ENCODE measurements around the gene BCOR. TPM values are rescaled to one million over a fixed set of nuclear protein-coding genes. Genes with fewer than 3 reads are reported as not detected.
A peak's percentile ranks its signal among the peaks of the same experiment; 100 is the strongest.

Gene BCOR
- total RNA-seq, 1 experiment from 2014 or later: 35.1 TPM

- TF ChIP-seq REST (IDR thresholded peaks at IDR 0.05; ENCODE audit: low read depth): no peak
Measured at GRCh38 chrX:40111868-40112267, 14.1 kb upstream of the BCOR start (continued).

- Histone ChIP-seq H3K9me2 (ENCODE audit: insufficient read depth) (no peaks in the 10 kb centered on the region), H2AFZ (ENCODE audit: low read depth, low read length, poor library complexity, severe bottlenecking) (no peak overlapping the region), H3K27me3 (ENCODE audit: insufficient read depth, low read length) (no peaks in the 10 kb centered on the region), H3K9me3 (ENCODE audit: control insufficient read depth in 1 of 2, insufficient read depth in 1 of 2, low read depth in 1 of 2, low read length in 2 of 2) (no peaks in the 10 kb centered on the region), H3K9ac (ENCODE audit: low read length) (peak overlapping the region; percentile 82), H3K4me3 (replicated peaks in 1 of 2; ENCODE audit: low read depth in 1 of 2, low read length in 2 of 2) (peak overlapping the region; percentile 39 to 62), H3K27ac (ENCODE audit: low read depth, low read length) (peak overlapping the region; percentile 99), H3K4me1 (ENCODE audit: control insufficient read depth in 1 of 2, insufficient read depth in 2 of 2, low read length in 2 of 2) (peaks cover 33 to 53% of the 10 kb centered on the region in 2 experiments), H3K79me2 (ENCODE audit: insufficient read depth, low read length) (peaks cover 22% of the 10 kb centered on the region), H3K36me3 (ENCODE audit: control insufficient read depth in 1 of 2, insufficient read depth in 2 of 2, low read length in 2 of 2) (no peaks in the 10 kb centered on the region), H3K4me2 (ENCODE audit: low read length) (peak overlapping the region; percentile 83), H4K20me1 (ENCODE audit: insufficient read depth) (no peaks in the 10 kb centered on the region)
- DNase-seq (ENCODE audit: low read depth, low spot score): no peak
- intact Hi-C loops (cut with micrococcal nuclease): loop anchor here (5.0 kb wide), 1 partner anchor 48 kb away; no protein-coding TSS in a partner anchor
- ChIA-PET POLR2A (interaction anchor here (1.2 kb wide), 1 partner anchor 24 kb away, joined by 3 read pairs; no protein-coding TSS in a partner anchor), CTCF (no interaction called here), RAD21 (ENCODE audit: low non-redundant PET in 1 of 2, low total read pairs in 2 of 2, uncharacterized antibody in 2 of 2, unreplicated experiment in 2 of 2) (no interaction called here)
- ATAC-seq: peak; percentile 17
- no TSS peak for BruUV-seq (replicated peaks)
- TF ChIP-seq ZBTB33 (IDR thresholded peaks at IDR 0.05; ENCODE audit: extremely low read depth, insufficient replicate concordance, low read length) (no peak), POLR2AphosphoS5 (IDR thresholded peaks at IDR 0.05; ENCODE audit: low read depth, low read length) (no peak; the same call in 1 of the 2 replicates), TCF7L2 (IDR thresholded peaks at IDR 0.05; ENCODE audit: borderline replicate concordance, extremely low read depth, insufficient read depth, insufficient read length) (peak; percentile 5), SIN3A (IDR thresholded peaks at IDR 0.05; ENCODE audit: low read depth) (no peak), FOSL1 (IDR thresholded peaks at IDR 0.05; ENCODE audit: low read depth) (no peak), ZNF274 (IDR thresholded peaks at IDR 0.05; ENCODE audit: low read depth, low read length) (no peak)
Measured at GRCh38 chrX:40109288-40110008, 11.7 kb upstream of the BCOR start.
